ENCODE results near the gene MTHFD1L. TPM values are rescaled to one million over a fixed set of nuclear protein-coding genes. Genes with fewer than 3 reads are reported as not detected.

MTHFD1L gene
- total and polyA plus RNA-seq, 9 of the 15 experiments (the other 6 are each of a cell fraction or from before 2014, with no cell fraction given), result 20.9 to 128 (median 61.0) TPM

- no peaks in the 10 kb centered on the region for H3K36me3 ChIP-seq (ENCODE audit: control insufficient read depth, insufficient read depth, low read length)
- H3K27me3 ChIP-seq (ENCODE audit: control insufficient read depth in 2 of 2, insufficient read depth in 2 of 2, low read length in 2 of 2), result peaks cover 29 to 45% of the 10 kb centered on the region in 2 experiments
- DNase-seq (ENCODE audit: extremely low read depth in 1 of 4, low spot score in 3 of 4), result no peak
- intact Hi-C loops (cut with micrococcal nuclease), result no loop called here
- H2AFZ ChIP-seq (ENCODE audit: low read depth, low read length), result no peak overlapping the region
- in situ Hi-C loops (cut with MboI), result no loop called here
- CTCF ChIA-PET (ENCODE audit: low intra/inter-chr PET ratio), result no interaction called here
- ATAC-seq, result no peak
- H3K9me3 ChIP-seq (replicated peaks; ENCODE audit: control insufficient read depth, insufficient read depth, low read depth, low read length), result no peaks in the 10 kb centered on the region
- H4K20me1 ChIP-seq (replicated peaks; ENCODE audit: control insufficient read depth, insufficient read depth, low read length), result no peaks in the 10 kb centered on the region
- H3K9me1 ChIP-seq (ENCODE audit: control insufficient read depth, insufficient read depth, low read length), result no peaks in the 10 kb centered on the region
- no TSS peak for BruUV-seq (replicated peaks)
- no peak overlapping the region for H3K27ac ChIP-seq (ENCODE audit: extremely low read depth, low read depth, low read length)
- WGBS (ENCODE audit: insufficient coverage, low coverage, missing lambda C conversion rate), result 14% methylated on average over 6 of the region's 6 CpGs
- no peak for TF ChIP-seq JUN (IDR thresholded peaks at IDR 0.05; ENCODE audit: borderline replicate concordance, low read depth, low read length)
- TF ChIP-seq JUN (CRISPR knock-in tag; IDR thresholded peaks at IDR 0.05; ENCODE audit: borderline replicate concordance), result no peak
- TF ChIP-seq ZNF184 (CRISPR knock-in tag; IDR thresholded peaks at IDR 0.05), result no peak
- no peak for TF ChIP-seq MCM2 (IDR thresholded peaks at IDR 0.05; ENCODE audit: low read depth)
- TF ChIP-seq MTA1 (IDR thresholded peaks at IDR 0.05; ENCODE audit: borderline replicate concordance), result no peak
- no peak for TF ChIP-seq ARID3B (CRISPR knock-in tag; IDR thresholded peaks at IDR 0.05; ENCODE audit: borderline replicate concordance)
- TF ChIP-seq GABPB1 (CRISPR knock-in tag; IDR thresholded peaks at IDR 0.05), result no peak
- no peak for TF ChIP-seq RAD21 (CRISPR knock-in tag; conservative IDR thresholded peaks at IDR 0.05 in 1 of 2, IDR thresholded peaks at IDR 0.05 in 1 of 2)
- TF ChIP-seq TFE3 (CRISPR knock-in tag; IDR thresholded peaks at IDR 0.05), result no peak
- TF ChIP-seq TBL1XR1 (IDR thresholded peaks at IDR 0.05; ENCODE audit: low read length in 2 of 2), result no peak
- TF ChIP-seq ZNF668 (CRISPR knock-in tag; IDR thresholded peaks at IDR 0.05), result no peak
- no peak for TF ChIP-seq ZNF717 (CRISPR knock-in tag; IDR thresholded peaks at IDR 0.05)
- no peak for TF ChIP-seq RFX7 (CRISPR knock-in tag; IDR thresholded peaks at IDR 0.05)
- no peak for TF ChIP-seq ZBTB1 (CRISPR knock-in tag; IDR thresholded peaks at IDR 0.05; ENCODE audit: borderline replicate concordance, low read depth)
- TF ChIP-seq SMARCA4 (IDR thresholded peaks at IDR 0.05), result no peak
- no peak overlapping the region for H3K9ac ChIP-seq (ENCODE audit: insufficient read depth in 1 of 2, low read depth in 2 of 2, low read length in 2 of 2)
- H3K4me1 ChIP-seq (replicated peaks in 1 of 2; ENCODE audit: control insufficient read depth in 2 of 2, insufficient read depth in 2 of 2, low read length in 2 of 2), result no peaks in the 10 kb centered on the region
- H3K4me3 ChIP-seq, result no peak overlapping the region
- POLR2A ChIA-PET, result interaction anchor here (0.7 kb wide), 1 partner anchor 61 kb away, joined by 4 read pairs; no protein-coding TSS in a partner anchor
- H3K79me2 ChIP-seq (ENCODE audit: control insufficient read depth, insufficient read depth, low read length), result no peaks in the 10 kb centered on the region
- no peak overlapping the region for H3K4me2 ChIP-seq (ENCODE audit: insufficient read depth, low read length)
- no peak for FAIRE-seq
Observed at GRCh38 chr6:151130329-151130728, 264.8 kb downstream of the MTHFD1L start.

Measured in K562 (cell line).